HUES6 (cell line): Measurements from ENCODE around the gene MYO5A.
"Not testable (repeated sequence)": the region's sequence is repeated elsewhere in the genome, so short reads cannot be mapped to it uniquely, and the experiment has no call there.

Experiments used
- H3K27ac ChIP-seq: 2 replicates; pipeline ENCODE4 v1.7.0; 2013; ENCODE audit warnings: low read depth, mild to moderate bottlenecking, low read length, inconsistent platforms
- H3K27me3 ChIP-seq: 2 replicates; pipeline ENCODE4 v1.6.1; 2013; ENCODE audit warnings: low read length; ENCODE audit not compliant: control insufficient read depth, insufficient read depth
- H3K36me3 ChIP-seq: 2 replicates; pipeline ENCODE4 v1.6.1; 2013; ENCODE audit warnings: low read length; ENCODE audit not compliant: control insufficient read depth, insufficient read depth
- H3K4me1 ChIP-seq: 2 replicates; pipeline ENCODE4 v1.6.1; 2013; ENCODE audit warnings: low read length; ENCODE audit not compliant: control insufficient read depth, insufficient read depth
- H3K4me3 ChIP-seq: 2 replicates; pipeline ENCODE4 v1.5.1; 2013; ENCODE audit warnings: low read depth, low read length
- H3K9ac ChIP-seq: one replicate; pipeline ENCODE4 v1.6.1; 2013; ENCODE audit warnings: mild to moderate bottlenecking, low read length
- H3K9me3 ChIP-seq: 2 replicates; pipeline ENCODE4 v1.6.1; 2013; ENCODE audit warnings: low read depth, low read length; ENCODE audit not compliant: control insufficient read depth, insufficient read depth

Gene MYO5A

GRCh38 chr15:52439042-52439441 is 89.6 kb downstream of the MYO5A start:
- not testable (repeated sequence) for H3K4me1 ChIP-seq, H3K4me3 ChIP-seq, H3K36me3 ChIP-seq, H3K9me3 ChIP-seq, H3K9ac ChIP-seq, H3K27me3 ChIP-seq, H3K27ac ChIP-seq

- H3K4me3 ChIP-seq: no peak overlapping the region
- no peak overlapping the region for H3K27ac ChIP-seq
- no peak overlapping the region for H3K9ac ChIP-seq
- 0 out of 2 replicates have a peak, but pooled peaks cover 4% of the 10 kb centered on the region for H3K9me3 ChIP-seq
- no peaks in the 10 kb centered on the region for H3K27me3 ChIP-seq
- H3K4me1 ChIP-seq: peaks cover 9% of the 10 kb centered on the region
- H3K36me3 ChIP-seq: no peaks in the 10 kb centered on the region
Measured at GRCh38 chr15:52438047-52438446, 90.6 kb downstream of the MYO5A start.

GRCh38 chr15:52437646-52438045 is 91.0 kb downstream of the MYO5A start:
- Histone ChIP-seq H3K27ac (no peak overlapping the region), H3K4me1 (peaks cover 9% of the 10 kb centered on the region), H3K27me3 (no peaks in the 10 kb centered on the region), H3K9me3 (0 out of 2 replicates have a peak, but pooled peaks cover 4% of the 10 kb centered on the region), H3K36me3 (no peaks in the 10 kb centered on the region), H3K4me3 (no peak overlapping the region), H3K9ac (no peak overlapping the region)

- H3K36me3 ChIP-seq: no peaks in the 10 kb centered on the region
- H3K9me3 ChIP-seq: 0 out of 2 replicates have a peak, but pooled peaks cover 4% of the 10 kb centered on the region
- H3K9ac ChIP-seq: no peak overlapping the region
- no peaks in the 10 kb centered on the region for H3K27me3 ChIP-seq
- H3K27ac ChIP-seq: no peak overlapping the region
- no peak overlapping the region for H3K4me3 ChIP-seq
- H3K4me1 ChIP-seq: peaks cover 9% of the 10 kb centered on the region
Measured at GRCh38 chr15:52436981-52437380, 91.7 kb downstream of the MYO5A start.

GRCh38 chr15:52434885-52435284 is 93.8 kb downstream of the MYO5A start:
- H3K4me3 ChIP-seq: no peak overlapping the region
- H3K36me3 ChIP-seq: no peaks in the 10 kb centered on the region
- no peak overlapping the region for H3K27ac ChIP-seq
- no peak overlapping the region for H3K9ac ChIP-seq
- 0 out of 2 replicates have a peak, but pooled peaks cover 4% of the 10 kb centered on the region for H3K9me3 ChIP-seq
- peaks cover 9% of the 10 kb centered on the region for H3K4me1 ChIP-seq
- H3K27me3 ChIP-seq: no peaks in the 10 kb centered on the region

GRCh38 chr15:52428297-52428696 is 100.4 kb downstream of the MYO5A start:
- Histone ChIP-seq H3K4me1 (no peaks in the 10 kb centered on the region), H3K9me3 (no peaks in the 10 kb centered on the region), H3K27ac (no peak overlapping the region), H3K27me3 (no peaks in the 10 kb centered on the region), H3K9ac (no peak overlapping the region), H3K4me3 (no peak overlapping the region), H3K36me3 (no peaks in the 10 kb centered on the region)

- H3K4me3 ChIP-seq: no peak overlapping the region
- H3K27ac ChIP-seq: no peak overlapping the region
- H3K9me3 ChIP-seq: no peaks in the 10 kb centered on the region
- H3K9ac ChIP-seq: no peak overlapping the region
- H3K4me1 ChIP-seq: no peaks in the 10 kb centered on the region
- H3K36me3 ChIP-seq: no peaks in the 10 kb centered on the region
- no peaks in the 10 kb centered on the region for H3K27me3 ChIP-seq
Measured at GRCh38 chr15:52427804-52428203, 100.9 kb downstream of the MYO5A start.

- no peaks in the 10 kb centered on the region for H3K4me1 ChIP-seq
- no peaks in the 10 kb centered on the region for H3K9me3 ChIP-seq
- H3K4me3 ChIP-seq: no peak overlapping the region
- H3K27ac ChIP-seq: no peak overlapping the region
- no peak overlapping the region for H3K9ac ChIP-seq
- H3K36me3 ChIP-seq: no peaks in the 10 kb centered on the region
- H3K27me3 ChIP-seq: no peaks in the 10 kb centered on the region
Measured at GRCh38 chr15:52424856-52425431, 103.7 kb downstream of the MYO5A start.

GRCh38 chr15:52423852-52424251 is 104.8 kb downstream of the MYO5A start:
- no peaks in the 10 kb centered on the region for H3K9me3 ChIP-seq
- no peak overlapping the region for H3K27ac ChIP-seq
- H3K27me3 ChIP-seq: no peaks in the 10 kb centered on the region
- no peaks in the 10 kb centered on the region for H3K36me3 ChIP-seq
- no peak overlapping the region for H3K4me3 ChIP-seq
- H3K9ac ChIP-seq: no peak overlapping the region
- no peaks in the 10 kb centered on the region for H3K4me1 ChIP-seq

- no peaks in the 10 kb centered on the region for H3K9me3 ChIP-seq
- no peak overlapping the region for H3K4me3 ChIP-seq
- H3K9ac ChIP-seq: no peak overlapping the region
- H3K27me3 ChIP-seq: no peaks in the 10 kb centered on the region
- no peak overlapping the region for H3K27ac ChIP-seq
- H3K4me1 ChIP-seq: no peaks in the 10 kb centered on the region
- no peaks in the 10 kb centered on the region for H3K36me3 ChIP-seq
Measured at GRCh38 chr15:52422001-52422400, 106.7 kb downstream of the MYO5A start.

- Histone ChIP-seq H3K36me3 (no peaks in the 10 kb centered on the region), H3K9ac (no peak overlapping the region), H3K27me3 (no peaks in the 10 kb centered on the region), H3K4me1 (no peaks in the 10 kb centered on the region), H3K27ac (no peak overlapping the region), H3K4me3 (no peak overlapping the region), H3K9me3 (no peaks in the 10 kb centered on the region)
Measured at GRCh38 chr15:52421029-52421428, 107.7 kb downstream of the MYO5A start.

- H3K4me3 ChIP-seq: no peak overlapping the region
- H3K27me3 ChIP-seq: no peaks in the 10 kb centered on the region
- no peak overlapping the region for H3K9ac ChIP-seq
- no peaks in the 10 kb centered on the region for H3K9me3 ChIP-seq
- no peaks in the 10 kb centered on the region for H3K4me1 ChIP-seq
- H3K27ac ChIP-seq: no peak overlapping the region
- no peaks in the 10 kb centered on the region for H3K36me3 ChIP-seq
Measured at GRCh38 chr15:52419494-52419893, 109.2 kb downstream of the MYO5A start.
